GM23338 (cell line): ENCODE data around the gene RC3H2.

Source experiments
- CREB1 ChIP-seq: fragments of 250-450 bp; sonication (Bioruptor Pico); IDR thresholded peaks from 2 replicates; pipeline ENCODE4 v1.5.0; 2020; ENCODE audit warnings: low read depth, mild to moderate bottlenecking, moderate library complexity
- EZH2 ChIP-seq: fragments of 200-600 bp; sonication (generic); IDR thresholded peaks from one replicate; pipeline ENCODE4 v1.8.0; 2017; ENCODE audit warnings: antibody characterized with exemption, mild to moderate bottlenecking, low read depth; ENCODE audit not compliant: unreplicated experiment
- EZH2phosphoT487 ChIP-seq: fragments of 200-600 bp; sonication (generic); IDR thresholded peaks from one replicate; pipeline ENCODE4 v1.8.1; 2018; ENCODE audit warnings: antibody characterized with exemption; ENCODE audit not compliant: unreplicated experiment
- JUNB ChIP-seq: IDR thresholded peaks from one replicate; pipeline ENCODE4 v1.6.1; 2016; ENCODE audit warnings: antibody characterized with exemption; ENCODE audit not compliant: unreplicated experiment
- NANOG ChIP-seq: IDR thresholded peaks from 2 replicates; pipeline ENCODE4 v1.6.1; 2016; ENCODE audit warnings: antibody characterized with exemption, borderline replicate concordance
- POLR2AphosphoS5 ChIP-seq: IDR thresholded peaks from 2 replicates; pipeline ENCODE4 v1.6.1; 2016; ENCODE audit warnings: antibody characterized with exemption, low read depth
- STAT1 ChIP-seq: IDR thresholded peaks from one replicate; pipeline ENCODE4 v1.6.1; 2016; ENCODE audit warnings: antibody characterized with exemption; ENCODE audit not compliant: unreplicated experiment
- ZNF114 ChIP-seq: fragments of 250-450 bp; sonication (Bioruptor Pico); IDR thresholded peaks from 2 replicates; pipeline ENCODE4 v1.5.0; 2020; ENCODE audit warnings: mild to moderate bottlenecking, moderate library complexity
- ZNF331 ChIP-seq: fragments of 250-450 bp; sonication (Bioruptor Pico); IDR thresholded peaks from 2 replicates; pipeline ENCODE4 v1.5.0; 2020; ENCODE audit warnings: low read depth, mild to moderate bottlenecking, moderate library complexity
- TF ChIP-seq, protein P1 (sequence below), 2 experiments: fragments of 200-600 bp in 1 of 2; sonication (generic) in 1 of 2; conservative IDR thresholded peaks; 2 replicates each; pipeline versions ENCODE4 v1.5.1 to v1.6.1; 2016 to 2017; ENCODE audit warnings: antibody characterized with exemption in 2 of 2, low read depth in 2 of 2, mild to moderate bottlenecking in 2 of 2, moderate library complexity in 1 of 2
- TF ChIP-seq, protein P2 (sequence below): IDR thresholded peaks from one replicate; pipeline ENCODE4 v1.6.1; 2018; ENCODE audit warnings: antibody characterized with exemption; ENCODE audit not compliant: unreplicated experiment
- TF ChIP-seq, protein P3 (sequence below): IDR thresholded peaks from 2 replicates; pipeline ENCODE4 v1.6.1; 2016; ENCODE audit warnings: antibody characterized with exemption
- TF ChIP-seq, protein P4 (sequence below): fragments of 250-450 bp; sonication (Bioruptor Pico); IDR thresholded peaks from 2 replicates; pipeline ENCODE4 v1.5.0; 2020; ENCODE audit warnings: mild to moderate bottlenecking, moderate library complexity

DNA sequence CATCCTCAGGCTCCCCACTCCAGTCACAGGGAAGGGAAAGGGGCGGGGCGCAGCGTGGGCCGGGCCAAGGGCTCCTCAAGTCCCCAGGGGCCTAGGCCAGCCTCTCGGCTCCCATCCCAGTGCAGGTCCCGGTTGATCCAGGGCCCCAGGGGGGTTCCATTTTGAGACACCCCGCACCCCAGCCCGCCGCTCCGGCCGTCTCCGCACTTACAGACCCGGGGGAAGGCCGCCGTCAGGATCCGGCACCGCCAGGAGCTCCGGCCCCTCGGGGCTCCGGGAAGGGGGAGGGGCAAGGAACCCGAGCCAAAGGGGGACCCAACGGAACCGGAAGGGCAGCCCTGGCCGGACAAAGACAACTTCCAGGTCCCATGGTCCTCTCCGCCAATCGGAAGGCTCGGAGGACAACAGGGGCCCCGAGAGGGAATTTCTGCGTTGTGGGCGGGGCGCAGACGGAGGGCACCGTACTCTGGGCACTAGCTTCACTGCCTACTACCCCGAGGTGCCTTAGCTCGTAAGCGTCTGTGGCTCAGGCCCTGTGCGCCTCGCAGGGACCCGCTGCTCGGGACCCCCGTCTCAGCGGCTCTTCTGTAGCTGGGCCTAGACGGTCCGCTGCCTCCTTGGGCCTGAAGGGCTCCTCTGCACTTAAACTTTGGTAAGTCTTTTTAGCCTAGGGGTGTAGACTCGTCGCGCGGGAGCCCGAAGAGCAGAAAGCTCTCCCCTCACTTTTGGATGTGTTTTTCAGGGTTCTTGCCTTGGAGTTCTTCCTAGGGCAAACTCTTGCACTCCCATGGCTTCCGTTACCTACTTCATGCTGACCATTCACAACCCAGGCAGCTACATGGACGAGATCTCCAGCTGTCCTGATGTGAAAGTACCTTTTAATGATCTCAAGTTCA lies 26.3 kb upstream of the RC3H2 start, which contains the start of gene ZBTB26:
- TF ChIP-seq EZH2phosphoT487 (no peak), EZH2 (no peak), POLR2AphosphoS5 (peak; percentile 89), ZNF114 (CRISPR knock-in tag) (no peak), CREB1 (CRISPR knock-in tag) (peak; percentile 47; the same call in 1 of the 2 replicates), STAT1 (no peak), JUNB (no peak), ZNF331 (CRISPR knock-in tag) (no peak), NANOG (no peak)
- TF ChIP-seq, protein P1, sequence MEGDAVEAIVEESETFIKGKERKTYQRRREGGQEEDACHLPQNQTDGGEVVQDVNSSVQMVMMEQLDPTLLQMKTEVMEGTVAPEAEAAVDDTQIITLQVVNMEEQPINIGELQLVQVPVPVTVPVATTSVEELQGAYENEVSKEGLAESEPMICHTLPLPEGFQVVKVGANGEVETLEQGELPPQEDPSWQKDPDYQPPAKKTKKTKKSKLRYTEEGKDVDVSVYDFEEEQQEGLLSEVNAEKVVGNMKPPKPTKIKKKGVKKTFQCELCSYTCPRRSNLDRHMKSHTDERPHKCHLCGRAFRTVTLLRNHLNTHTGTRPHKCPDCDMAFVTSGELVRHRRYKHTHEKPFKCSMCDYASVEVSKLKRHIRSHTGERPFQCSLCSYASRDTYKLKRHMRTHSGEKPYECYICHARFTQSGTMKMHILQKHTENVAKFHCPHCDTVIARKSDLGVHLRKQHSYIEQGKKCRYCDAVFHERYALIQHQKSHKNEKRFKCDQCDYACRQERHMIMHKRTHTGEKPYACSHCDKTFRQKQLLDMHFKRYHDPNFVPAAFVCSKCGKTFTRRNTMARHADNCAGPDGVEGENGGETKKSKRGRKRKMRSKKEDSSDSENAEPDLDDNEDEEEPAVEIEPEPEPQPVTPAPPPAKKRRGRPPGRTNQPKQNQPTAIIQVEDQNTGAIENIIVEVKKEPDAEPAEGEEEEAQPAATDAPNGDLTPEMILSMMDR (conservative IDR thresholded peaks at IDR 0.05; ENCODE audit: low read depth in 2 of 2) = no peak
- TF ChIP-seq, protein P2, sequence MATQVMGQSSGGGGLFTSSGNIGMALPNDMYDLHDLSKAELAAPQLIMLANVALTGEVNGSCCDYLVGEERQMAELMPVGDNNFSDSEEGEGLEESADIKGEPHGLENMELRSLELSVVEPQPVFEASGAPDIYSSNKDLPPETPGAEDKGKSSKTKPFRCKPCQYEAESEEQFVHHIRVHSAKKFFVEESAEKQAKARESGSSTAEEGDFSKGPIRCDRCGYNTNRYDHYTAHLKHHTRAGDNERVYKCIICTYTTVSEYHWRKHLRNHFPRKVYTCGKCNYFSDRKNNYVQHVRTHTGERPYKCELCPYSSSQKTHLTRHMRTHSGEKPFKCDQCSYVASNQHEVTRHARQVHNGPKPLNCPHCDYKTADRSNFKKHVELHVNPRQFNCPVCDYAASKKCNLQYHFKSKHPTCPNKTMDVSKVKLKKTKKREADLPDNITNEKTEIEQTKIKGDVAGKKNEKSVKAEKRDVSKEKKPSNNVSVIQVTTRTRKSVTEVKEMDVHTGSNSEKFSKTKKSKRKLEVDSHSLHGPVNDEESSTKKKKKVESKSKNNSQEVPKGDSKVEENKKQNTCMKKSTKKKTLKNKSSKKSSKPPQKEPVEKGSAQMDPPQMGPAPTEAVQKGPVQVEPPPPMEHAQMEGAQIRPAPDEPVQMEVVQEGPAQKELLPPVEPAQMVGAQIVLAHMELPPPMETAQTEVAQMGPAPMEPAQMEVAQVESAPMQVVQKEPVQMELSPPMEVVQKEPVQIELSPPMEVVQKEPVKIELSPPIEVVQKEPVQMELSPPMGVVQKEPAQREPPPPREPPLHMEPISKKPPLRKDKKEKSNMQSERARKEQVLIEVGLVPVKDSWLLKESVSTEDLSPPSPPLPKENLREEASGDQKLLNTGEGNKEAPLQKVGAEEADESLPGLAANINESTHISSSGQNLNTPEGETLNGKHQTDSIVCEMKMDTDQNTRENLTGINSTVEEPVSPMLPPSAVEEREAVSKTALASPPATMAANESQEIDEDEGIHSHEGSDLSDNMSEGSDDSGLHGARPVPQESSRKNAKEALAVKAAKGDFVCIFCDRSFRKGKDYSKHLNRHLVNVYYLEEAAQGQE = no peak
- TF ChIP-seq, protein P3, sequence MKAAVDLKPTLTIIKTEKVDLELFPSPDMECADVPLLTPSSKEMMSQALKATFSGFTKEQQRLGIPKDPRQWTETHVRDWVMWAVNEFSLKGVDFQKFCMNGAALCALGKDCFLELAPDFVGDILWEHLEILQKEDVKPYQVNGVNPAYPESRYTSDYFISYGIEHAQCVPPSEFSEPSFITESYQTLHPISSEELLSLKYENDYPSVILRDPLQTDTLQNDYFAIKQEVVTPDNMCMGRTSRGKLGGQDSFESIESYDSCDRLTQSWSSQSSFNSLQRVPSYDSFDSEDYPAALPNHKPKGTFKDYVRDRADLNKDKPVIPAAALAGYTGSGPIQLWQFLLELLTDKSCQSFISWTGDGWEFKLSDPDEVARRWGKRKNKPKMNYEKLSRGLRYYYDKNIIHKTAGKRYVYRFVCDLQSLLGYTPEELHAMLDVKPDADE = peak; percentile 71
- TF ChIP-seq, protein P4, sequence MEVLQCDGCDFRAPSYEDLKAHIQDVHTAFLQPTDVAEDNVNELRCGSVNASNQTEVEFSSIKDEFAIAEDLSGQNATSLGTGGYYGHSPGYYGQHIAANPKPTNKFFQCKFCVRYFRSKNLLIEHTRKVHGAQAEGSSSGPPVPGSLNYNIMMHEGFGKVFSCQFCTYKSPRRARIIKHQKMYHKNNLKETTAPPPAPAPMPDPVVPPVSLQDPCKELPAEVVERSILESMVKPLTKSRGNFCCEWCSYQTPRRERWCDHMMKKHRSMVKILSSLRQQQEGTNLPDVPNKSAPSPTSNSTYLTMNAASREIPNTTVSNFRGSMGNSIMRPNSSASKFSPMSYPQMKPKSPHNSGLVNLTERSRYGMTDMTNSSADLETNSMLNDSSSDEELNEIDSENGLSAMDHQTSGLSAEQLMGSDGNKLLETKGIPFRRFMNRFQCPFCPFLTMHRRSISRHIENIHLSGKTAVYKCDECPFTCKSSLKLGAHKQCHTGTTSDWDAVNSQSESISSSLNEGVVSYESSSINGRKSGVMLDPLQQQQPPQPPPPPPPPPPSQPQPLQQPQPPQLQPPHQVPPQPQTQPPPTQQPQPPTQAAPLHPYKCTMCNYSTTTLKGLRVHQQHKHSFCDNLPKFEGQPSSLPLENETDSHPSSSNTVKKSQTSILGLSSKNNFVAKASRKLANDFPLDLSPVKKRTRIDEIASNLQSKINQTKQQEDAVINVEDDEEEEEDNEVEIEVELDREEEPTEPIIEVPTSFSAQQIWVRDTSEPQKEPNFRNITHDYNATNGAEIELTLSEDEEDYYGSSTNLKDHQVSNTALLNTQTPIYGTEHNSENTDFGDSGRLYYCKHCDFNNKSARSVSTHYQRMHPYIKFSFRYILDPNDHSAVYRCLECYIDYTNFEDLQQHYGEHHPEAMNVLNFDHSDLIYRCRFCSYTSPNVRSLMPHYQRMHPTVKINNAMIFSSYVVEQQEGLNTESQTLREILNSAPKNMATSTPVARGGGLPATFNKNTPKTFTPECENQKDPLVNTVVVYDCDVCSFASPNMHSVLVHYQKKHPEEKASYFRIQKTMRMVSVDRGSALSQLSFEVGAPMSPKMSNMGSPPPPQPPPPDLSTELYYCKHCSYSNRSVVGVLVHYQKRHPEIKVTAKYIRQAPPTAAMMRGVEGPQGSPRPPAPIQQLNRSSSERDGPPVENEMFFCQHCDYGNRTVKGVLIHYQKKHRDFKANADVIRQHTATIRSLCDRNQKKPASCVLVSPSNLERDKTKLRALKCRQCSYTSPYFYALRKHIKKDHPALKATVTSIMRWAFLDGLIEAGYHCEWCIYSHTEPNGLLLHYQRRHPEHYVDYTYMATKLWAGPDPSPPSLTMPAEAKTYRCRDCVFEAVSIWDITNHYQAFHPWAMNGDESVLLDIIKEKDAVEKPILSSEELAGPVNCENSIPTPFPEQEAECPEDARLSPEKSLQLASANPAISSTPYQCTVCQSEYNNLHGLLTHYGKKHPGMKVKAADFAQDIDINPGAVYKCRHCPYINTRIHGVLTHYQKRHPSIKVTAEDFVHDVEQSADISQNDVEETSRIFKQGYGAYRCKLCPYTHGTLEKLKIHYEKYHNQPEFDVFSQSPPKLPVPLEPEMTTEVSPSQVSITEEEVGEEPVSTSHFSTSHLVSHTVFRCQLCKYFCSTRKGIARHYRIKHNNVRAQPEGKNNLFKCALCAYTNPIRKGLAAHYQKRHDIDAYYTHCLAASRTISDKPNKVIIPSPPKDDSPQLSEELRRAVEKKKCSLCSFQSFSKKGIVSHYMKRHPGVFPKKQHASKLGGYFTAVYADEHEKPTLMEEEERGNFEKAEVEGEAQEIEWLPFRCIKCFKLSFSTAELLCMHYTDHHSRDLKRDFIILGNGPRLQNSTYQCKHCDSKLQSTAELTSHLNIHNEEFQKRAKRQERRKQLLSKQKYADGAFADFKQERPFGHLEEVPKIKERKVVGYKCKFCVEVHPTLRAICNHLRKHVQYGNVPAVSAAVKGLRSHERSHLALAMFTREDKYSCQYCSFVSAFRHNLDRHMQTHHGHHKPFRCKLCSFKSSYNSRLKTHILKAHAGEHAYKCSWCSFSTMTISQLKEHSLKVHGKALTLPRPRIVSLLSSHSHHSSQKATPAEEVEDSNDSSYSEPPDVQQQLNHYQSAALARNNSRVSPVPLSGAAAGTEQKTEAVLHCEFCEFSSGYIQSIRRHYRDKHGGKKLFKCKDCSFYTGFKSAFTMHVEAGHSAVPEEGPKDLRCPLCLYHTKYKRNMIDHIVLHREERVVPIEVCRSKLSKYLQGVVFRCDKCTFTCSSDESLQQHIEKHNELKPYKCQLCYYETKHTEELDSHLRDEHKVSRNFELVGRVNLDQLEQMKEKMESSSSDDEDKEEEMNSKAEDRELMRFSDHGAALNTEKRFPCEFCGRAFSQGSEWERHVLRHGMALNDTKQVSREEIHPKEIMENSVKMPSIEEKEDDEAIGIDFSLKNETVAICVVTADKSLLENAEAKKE (CRISPR knock-in tag) = no peak
